NCI-H446 treated with DMSO at 0.1 percent for 48 hours (cell line): ENCODE data around the gene ABLIM1.

ENCODE experiments used
- DNase-seq: peaks from one replicate; lab custom pipeline; 2025; lab: John Stamatoyannopoulos, UW

ABLIM1 gene

DNA sequence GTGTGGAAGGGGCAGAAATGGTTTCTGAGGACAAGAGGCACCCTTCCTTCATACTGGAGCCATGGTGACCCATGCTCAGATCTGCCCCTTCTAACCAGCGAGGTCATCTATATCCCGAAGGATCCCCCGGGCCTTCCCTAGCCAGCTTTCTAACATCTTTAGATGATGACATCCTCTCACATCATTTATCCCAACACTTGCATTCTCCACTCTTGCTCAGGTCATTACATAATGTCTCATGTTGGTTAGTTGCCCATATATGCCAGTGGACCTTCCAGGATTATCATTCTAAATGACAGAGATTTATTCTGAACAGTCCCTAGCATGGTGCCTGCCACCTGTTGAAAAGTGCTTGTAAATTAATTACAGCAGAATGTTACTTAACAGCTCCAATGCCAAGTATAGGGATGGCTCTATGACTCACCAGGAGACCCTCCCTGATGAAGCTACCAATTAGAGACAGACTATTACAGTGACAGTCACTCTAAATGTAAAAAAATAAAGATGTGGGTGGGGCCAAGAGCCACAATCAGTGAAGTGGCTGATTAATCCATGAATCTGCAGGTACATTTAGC is 22.6 kb upstream of the ABLIM1 start:
- DNase-seq = no peak

DNA sequence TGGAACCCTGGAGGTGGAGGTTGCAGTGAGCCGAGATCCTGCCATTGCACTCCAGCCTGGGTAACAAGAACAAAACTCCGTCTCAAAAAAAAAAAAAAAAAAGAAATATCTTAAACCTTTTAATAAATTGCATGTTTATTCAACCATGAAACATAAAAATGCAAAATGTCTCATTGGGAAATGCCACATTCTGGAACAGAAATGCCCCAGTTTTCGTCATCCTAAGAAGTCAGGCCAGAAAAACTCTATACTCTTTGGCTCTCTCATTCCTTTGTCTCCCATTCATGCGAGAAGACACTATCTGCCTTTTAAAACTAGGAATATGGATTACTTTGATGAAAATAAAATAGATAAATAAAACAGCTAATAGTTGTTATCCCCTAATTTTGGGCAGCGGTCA is 21.5 kb upstream of the ABLIM1 start:
- DNase-seq = no peak

DNA sequence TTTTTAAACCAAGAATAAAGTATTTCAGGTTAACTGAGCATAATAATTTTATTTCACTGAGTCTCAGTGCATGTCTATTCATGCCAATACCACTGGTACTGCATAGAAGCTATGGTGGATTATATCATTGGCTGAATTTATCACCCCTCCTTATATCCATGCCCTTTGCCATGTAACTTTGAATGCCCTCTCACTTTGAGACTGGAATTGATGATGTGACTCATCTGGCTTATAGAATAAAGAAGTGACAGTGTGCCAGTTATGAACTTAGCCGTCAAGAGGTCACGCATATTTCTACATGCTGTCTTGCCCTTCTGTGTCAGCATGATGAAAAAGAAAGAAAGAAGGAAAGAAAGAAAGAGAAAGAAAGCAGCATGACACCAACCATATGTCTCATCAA is 20.7 kb upstream of the ABLIM1 start:
- DNase-seq = no peak

DNA sequence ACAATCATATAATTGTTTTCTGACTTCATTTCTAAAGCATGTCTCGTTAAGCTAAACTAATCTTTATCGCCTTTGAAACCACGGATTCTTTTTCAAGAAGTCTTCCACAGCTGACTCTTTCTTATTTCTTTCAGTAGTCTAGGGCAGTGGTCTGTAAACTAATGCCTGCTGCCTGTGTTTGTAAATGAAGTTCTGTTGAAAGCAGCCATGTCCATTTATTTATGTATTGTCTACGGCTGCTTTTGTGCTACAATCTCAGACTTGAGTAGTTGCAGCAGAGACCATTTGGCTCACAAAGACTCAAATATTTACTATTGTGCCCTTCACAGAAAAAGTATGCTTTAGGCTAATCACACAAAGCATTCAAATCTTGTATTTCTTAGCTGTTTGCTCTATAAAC is 20.3 kb upstream of the ABLIM1 start:
- DNase-seq = no peak

DNA sequence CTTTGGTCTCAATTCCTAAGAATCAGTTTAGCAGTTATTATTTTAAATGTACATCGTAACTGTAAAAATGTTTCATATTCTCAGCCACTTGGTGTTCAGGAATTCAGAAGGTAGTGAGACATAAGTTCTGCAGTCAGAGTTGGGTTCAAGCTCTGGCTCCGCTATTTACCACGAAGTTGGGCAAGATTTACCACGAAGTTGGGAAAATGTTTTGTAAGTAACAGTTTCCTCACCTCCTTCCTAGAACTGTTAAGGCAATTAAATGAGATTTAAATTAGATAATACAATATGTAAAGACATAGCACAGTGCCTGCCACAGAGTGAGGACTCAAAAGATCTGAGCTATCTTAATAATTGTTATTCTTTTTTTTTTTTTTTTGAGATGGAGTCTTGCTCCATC is 16.3 kb upstream of the ABLIM1 start:
- DNase-seq = no peak

DNA sequence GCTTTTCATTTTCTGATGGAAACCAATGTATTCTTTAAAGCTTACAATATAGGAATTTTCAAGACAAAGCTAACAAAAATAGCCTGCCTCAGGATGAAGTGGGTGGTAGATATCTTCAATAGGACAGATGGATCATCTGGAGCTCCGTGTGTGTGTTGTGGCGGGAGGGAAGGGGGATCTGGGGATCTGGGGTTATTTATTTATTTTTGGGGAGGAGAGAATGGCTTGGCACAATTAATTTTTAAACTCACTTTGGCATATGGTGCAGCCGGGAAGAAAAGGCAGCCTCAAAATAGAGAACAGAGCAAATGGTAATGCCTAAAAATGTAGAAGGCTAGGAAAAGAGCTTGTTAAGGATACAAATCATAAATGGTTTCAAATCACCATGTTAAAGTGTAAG is 11.6 kb upstream of the ABLIM1 start:
- no peak for DNase-seq

DNA sequence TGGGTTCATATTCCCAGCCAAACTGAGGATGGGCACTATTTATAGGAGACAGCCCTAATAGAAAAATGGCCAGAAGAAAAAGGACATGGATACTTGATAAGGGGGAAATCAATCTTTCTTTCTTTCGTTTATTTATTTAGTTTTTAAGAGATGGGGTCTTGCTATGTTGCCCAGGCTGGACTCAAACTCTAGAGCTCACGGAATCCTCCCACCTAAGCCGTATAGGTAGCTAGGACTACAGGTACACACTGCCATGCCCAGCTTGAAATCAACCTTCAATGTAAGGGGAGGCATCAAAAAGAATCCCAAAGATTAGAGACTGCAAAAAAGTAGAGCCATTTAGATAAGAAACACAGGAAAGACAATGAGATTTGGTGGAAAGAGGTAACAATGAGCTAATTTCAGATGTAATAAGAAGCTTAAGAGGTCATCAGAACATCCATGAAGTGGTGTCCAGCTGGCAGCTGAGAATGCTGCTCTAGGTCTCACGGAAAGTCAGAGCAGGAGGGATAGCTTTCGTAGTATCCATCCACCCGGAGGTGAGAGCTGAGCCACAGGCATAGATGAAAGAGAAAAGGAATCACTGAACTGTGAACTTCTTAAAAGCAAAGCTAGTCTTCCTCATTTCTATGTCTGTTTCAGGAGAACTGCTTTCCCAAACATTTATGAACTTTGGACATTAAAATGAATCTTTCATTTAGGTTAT is 10.5 kb upstream of the ABLIM1 start:
- no peak for DNase-seq

DNA sequence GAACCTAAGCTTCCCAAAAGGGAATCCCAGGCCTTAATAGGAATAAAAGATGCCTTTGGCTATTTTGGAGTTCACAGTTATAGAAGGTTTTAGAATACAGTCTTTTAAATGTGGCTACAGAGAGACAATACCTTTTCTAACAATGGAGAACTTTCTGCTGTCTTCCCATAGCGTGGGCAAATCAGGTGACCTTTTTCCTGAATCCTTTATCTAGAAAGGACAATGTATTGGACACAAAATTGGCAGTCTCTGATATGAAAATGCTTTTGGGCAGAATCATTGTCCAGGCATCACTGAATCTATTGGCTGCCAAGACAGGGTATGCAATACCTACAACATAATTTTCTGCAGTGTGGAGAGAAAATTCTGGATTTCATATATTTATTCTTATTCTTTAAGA is 7.8 kb upstream of the ABLIM1 start:
- no peak for DNase-seq

DNA sequence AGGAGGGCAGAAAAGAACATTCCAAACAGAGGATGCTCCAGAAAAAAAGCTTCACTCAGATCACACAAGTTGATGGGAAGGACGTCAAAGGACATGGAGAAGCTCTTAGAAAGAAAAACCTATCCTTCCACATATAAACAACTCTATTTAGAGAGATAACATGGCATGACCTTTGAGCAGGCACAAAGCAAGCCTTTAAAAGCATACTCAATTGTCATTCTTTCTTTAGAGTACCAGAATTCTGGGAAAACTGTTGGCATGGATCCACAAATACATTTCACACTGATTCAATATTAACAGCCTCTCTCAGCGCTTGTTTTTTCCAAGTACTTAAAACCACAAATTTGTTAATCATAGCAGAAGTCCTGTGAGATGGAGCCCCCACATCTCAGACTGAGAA is 7.3 kb upstream of the ABLIM1 start:
- DNase-seq = no peak

DNA sequence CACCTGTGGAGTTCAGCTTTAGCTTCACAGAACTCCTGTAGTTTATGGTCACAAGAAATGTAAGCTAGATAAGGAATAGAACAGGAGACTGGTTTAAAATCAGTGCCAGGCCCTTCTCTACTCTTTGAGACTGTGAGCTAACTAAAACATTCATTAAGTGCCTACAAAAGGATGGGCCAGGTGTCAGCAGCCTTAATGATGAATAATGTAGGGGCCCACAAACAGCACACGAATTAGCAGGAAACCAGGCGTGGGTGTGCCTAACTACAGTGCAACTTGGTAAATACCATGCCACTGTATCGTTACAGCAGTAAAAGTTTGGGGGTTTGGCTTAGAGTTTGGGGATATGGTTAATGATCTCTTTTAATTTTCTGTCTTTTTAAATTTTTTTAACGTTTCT is 6.1 kb upstream of the ABLIM1 start:
- DNase-seq = no peak

DNA sequence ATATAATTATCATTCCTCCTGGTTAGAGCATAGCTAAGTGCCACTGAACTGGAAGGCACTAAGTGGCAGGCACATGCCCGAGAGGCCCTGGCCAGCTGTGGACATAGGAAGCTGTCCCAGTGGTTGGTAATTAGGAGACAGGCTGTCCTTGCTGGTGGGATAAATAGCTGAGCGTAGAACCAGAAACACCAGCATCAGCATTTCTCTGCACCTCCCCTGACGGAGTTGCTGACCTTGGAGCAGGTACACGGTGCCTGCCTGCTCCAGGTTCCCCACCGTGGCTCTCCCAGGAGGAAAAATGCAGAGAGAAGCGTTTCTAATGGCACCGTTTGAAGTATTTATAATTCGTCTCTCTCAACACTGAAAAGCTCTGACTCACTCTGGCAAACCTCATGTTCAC is 5.6 kb upstream of the ABLIM1 start:
- no peak for DNase-seq

DNA sequence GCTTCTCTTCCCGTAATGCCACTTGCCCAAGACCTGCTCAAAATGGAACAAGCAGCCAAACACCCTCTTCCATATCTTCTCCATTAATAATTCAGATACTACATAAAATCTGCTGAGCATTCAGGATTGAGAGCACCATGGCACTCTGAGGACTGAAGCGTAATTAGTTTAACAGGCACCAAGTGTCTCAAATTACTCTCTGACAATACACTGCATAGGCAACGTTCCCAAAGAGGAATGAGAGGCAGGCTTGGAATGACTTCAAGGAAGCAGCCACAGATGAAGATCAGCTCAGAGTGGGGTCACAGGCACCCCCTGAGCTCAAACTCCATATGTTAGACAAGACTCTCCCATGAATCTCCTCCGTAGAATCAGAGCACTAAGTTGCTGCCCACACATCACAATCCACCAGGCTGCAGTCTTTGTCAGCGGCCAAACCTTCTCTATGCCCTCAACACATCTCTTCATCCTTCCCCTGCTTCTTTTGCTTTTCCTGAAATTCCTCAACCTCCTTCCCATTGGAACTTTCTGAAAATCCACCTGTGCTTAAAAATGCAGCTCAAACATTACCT is 4.7 kb upstream of the ABLIM1 start:
- no peak for DNase-seq

DNA sequence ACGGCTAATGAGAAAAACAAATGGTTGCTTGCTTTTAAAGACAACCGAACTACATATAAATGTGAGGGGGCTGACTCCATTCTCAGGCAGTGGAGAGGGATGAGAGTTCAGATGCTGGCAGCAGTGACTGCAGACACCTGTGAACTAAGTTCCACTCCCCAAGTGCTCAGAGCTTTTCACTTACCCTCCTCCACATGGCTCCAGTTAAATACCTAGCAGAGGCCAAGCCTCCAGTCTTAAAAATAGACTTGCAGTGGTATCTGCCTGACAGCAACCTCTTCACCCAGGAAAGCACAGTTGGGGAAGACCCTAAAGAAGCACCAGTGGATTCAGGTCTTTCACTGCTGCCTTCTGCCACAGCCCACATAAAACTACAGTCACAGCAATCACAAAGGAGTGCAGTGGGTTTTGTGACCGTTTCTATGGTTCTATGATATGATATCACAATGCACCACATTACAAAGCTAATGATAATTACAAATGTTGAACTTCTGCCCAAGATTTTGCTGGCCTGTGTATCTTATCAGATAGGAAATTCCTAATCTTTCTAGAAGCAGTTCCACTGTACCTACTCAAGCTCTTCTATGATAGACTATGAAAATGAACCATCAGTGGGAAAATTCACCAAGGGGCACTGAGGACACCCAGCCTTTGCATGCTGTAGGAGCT is 3.3 kb upstream of the ABLIM1 start:
- DNase-seq = no peak

DNA sequence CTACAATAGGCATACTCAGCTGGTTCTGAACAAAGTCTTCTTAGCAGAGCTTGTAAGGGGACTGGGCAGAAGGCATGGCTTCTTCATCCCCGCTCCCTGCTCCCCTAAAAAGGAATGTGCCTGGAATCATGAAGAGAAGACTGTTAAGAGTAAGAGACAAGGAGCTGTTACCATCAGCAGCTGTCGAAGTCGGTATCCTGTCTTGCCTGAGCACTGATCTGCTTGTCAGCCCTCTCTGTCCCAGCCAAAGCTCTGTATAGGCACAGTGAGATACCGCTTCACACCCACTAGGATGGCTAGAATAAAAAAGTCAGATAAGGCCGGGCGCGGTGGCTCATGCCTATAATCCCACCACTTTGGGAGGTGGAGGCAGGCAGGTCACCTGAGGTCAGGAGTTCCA is 2.4 kb downstream of the ABLIM1 start:
- DNase-seq = no peak

DNA sequence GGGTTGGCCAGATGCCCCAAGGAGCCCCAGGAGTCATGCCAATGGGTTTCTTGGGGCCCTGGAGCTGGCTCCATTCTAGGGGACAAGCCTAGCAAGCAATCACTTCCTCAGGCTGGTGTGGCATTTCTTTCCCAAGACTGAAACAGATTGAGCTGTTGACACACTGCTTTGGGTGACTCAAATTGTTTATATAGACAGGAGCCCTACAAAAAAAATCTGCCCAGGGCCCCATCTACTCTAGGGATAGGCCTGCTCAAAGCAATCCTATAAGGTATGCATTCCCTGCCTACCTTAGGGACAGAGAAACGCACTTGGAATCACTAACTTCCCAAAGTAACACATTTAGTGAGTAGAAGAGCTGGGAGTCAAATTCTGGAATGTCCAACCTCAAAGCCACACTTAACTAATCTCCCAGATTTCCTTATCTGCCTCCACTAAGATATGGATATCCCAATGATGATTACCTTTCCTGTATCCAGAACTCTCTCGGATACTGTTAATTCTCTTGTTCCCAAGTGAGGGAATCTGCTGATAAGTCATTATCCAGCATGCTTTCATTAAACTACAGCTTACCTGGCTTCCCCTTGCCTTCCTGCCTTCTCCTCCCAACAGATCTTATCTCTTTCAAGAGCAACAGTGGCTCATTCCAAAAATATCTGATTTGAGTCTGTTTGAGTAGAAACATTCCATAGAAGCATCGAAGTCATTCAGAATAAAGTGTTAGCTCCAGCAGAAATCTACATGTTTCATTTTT is 3.1 kb downstream of the ABLIM1 start:
- no peak for DNase-seq

DNA sequence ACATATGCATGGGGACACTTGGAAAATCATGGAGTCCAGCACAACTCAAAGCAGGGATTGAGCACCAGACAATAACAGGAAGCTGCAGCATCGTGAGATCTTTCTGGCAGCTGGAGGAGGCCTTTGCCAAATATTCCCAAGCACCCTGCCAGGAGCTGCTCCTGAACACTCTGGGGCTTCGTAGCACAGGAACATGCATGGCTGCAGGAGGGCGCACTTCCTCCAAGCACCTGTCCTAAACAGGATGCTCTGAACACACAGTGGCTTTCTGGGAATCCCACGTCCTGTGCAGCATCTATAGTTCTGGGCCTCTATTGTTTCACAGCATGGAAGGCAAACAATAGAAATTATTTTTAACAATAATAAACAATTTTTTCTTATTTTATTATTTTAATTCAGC is 4.1 kb downstream of the ABLIM1 start:
- peak; percentile 37 for DNase-seq

DNA sequence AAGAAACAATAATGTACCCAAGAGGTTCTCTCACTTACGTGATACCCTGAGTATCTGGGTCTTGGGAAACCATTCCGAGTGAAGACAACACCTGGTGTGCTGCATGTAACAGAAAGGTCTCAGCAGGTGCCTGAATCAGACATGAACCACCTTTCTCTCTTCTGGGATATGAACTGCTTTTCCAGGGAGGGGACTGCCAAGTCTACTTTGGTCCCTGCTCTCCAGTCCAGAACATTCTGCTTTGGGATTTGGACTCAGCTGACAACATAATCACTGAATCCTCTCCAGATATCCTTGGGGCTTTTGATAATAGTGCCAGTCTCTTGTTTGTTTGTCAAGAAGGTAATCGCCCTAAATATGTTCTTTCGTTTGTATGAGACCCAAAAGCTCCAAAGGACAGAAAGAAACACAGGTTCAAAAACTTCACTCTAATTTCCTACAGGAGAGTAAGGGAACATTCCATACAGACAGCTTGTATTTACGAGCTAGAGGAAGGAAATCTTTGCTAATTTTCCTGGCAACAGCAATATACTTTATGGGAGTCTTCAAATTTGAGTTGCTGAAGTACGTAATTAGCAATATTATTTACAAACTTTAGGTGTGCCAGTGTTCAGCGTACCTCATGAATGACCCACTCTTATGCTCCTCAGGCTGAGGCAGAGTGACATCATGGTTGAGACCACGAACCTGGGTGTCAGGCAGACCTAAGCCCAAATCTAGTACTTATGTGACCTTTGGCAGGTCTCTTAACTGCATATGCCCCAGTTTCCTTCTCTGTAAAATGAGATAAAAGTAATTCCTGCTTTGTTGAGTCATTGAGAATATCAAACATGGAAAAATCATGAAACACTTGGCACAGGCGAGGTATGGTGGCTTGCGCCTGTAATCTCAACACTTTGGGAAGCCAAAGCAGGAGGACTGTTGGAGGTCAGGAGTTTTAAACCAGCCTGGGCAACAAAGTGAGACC is 5.4 kb downstream of the ABLIM1 start:
- DNase-seq = no peak

DNA sequence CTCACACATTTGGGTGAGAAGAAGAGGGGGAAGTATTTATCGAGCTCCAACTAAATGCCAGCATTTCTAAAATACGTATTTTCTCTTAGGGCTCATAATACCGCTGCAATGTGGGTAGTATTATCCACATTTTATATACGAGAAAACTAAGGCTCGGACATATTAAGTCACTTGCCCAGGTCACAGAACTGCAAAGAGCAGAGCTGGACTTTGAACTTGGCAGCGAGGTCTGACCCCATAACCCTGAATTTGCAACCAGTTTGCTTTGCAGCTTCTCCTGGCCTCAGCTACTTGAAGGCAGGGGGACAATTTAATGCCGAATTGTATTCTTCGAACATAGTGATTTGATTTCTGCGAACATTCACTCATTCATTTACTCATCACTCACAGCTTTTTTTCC is 7.2 kb downstream of the ABLIM1 start:
- DNase-seq = no peak

DNA sequence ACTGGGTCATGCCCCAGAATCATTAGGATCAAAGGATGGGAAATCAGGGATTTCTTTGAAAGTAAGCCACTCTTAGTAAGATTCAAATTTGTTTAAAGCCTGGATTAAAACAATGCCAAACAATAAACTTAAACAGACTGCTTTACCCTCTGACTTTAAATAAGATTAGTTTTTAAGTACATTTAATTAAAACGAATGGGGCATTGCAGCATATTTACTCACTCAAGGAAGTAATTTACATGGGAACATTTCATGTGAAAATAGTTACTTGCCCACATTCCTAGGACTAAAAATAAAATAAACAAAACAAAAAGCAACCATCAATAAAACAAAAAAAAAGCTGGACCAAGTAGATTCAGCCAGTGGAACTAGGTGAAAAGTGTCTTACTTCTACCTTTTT is 7.8 kb downstream of the ABLIM1 start:
- no peak for DNase-seq

DNA sequence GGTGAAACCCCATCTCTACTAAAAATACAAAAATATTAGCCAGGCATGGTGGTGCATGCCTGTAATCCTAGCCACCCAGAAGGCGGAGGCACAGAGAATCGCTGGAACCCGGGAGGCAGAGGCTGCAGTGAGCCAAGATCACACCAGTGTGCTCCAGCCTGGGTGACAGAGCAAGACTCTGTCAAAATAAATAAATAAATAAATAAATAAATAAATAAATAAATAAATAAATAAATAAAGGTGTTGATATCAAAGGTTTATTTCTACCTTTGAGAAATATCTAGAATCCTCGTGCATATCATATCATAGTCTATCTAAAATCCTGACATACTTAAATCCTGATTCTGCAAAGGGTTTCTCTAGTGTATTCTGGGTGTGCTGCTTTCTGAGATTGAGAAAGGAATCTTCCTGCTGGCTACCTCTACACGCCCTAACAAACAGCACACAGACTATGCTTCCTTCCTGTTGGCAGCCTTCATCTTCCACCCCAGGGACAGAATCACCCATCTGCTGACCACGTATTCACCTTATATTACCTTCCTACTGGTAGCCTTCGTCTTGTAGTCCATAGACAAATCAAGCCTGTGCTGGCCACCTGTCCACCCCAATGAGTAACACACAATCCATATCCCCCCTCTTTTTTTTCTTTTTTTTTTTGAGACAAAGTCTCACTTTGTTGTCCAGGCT is 8.7 kb downstream of the ABLIM1 start:
- no peak for DNase-seq

DNA sequence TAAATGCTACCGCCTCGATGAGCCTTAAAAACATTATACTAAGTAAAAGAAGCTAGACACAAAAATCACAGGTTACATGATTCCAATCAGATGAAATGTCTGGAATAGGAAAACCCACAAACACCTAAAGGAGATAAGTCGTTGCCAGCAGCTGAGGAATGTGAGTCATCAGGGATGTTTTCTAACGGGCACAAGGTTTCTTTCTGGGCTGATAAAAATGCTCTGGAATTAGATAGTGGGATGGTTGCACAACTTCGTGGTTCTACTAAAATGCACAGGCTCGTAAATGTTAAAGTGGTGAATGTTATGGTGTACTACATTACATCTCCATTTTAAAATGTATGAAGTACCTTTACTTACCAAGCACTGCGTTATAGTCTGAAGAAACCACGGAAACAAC is 9.7 kb downstream of the ABLIM1 start:
- DNase-seq = no peak
